Liver (tissue), 9 donors: ENCODE results near the gene PDLIM4. TPM values are rescaled to one million over a fixed set of nuclear protein-coding genes. Genes with fewer than 3 reads are reported as not detected.

Source experiments
- DNase-seq: peaks from one replicate; pipeline ENCODE4 v3.0.0-alpha.2; 2017; ENCODE audit warnings: low spot score
- H3K27ac ChIP-seq, 2 donors: one replicate each; pipeline ENCODE4 v1.7.0; 2013; ENCODE audit warnings: inconsistent platforms in 2 of 2, low read length in 2 of 2, control low read depth in 1 of 2, low read depth in 1 of 2, mild to moderate bottlenecking in 1 of 2
- H3K27me3 ChIP-seq, 4 donors: one replicate each; pipeline versions ENCODE4 v1.6.1 to v1.7.0; 2013; ENCODE audit warnings: low read length in 3 of 4, inconsistent platforms in 1 of 4, mild to moderate bottlenecking in 1 of 4, moderate library complexity in 1 of 4; ENCODE audit not compliant: control insufficient read depth in 4 of 4, insufficient read depth in 4 of 4
- H3K36me3 ChIP-seq, 4 donors: one replicate each; pipeline versions ENCODE4 v1.6.1 to v1.7.0; 2013; ENCODE audit warnings: low read length in 3 of 4, mild to moderate bottlenecking in 3 of 4, low read depth in 1 of 4, moderate library complexity in 1 of 4; ENCODE audit not compliant: control insufficient read depth in 4 of 4, insufficient read depth in 3 of 4
- H3K4me1 ChIP-seq, 4 donors: one replicate each; pipeline versions ENCODE4 v1.6.1 to v1.7.0; 2013; ENCODE audit warnings: low read length in 3 of 4, mild to moderate bottlenecking in 3 of 4, moderate library complexity in 1 of 4; ENCODE audit not compliant: control insufficient read depth in 4 of 4, insufficient read depth in 4 of 4
- H3K4me3 ChIP-seq, 3 donors: one replicate each; pipeline versions ENCODE4 v1.6.1 to v1.7.0; 2013; ENCODE audit warnings: low read length in 3 of 3, control low read depth in 1 of 3, low read depth in 1 of 3, mild to moderate bottlenecking in 1 of 3
- H3K9ac ChIP-seq, 2 donors: one replicate each; pipeline ENCODE4 v1.7.0; 2013; ENCODE audit warnings: low read length in 2 of 2, mild to moderate bottlenecking in 2 of 2, moderate library complexity in 2 of 2, control low read depth in 1 of 2, low read depth in 1 of 2
- H3K9me3 ChIP-seq, 4 donors: one replicate each; pipeline versions ENCODE4 v1.6.1 to v1.7.0; 2013; ENCODE audit warnings: low read length in 3 of 4; ENCODE audit not compliant: control insufficient read depth in 4 of 4
- ATF3 ChIP-seq: IDR thresholded peaks from 2 replicates; pipeline ENCODE4 v1.6.1; 2016; ENCODE audit warnings: antibody characterized with exemption
- CTCF ChIP-seq: fragments of 150-350 bp; IDR thresholded peaks from 2 replicates; pipeline ENCODE4 v1.5.1; 2017; ENCODE audit warnings: improper control_type of control experiment, low read depth, low read length; ENCODE audit not compliant: missing input control
- EGR1 ChIP-seq, 2 donors: IDR thresholded peaks; 2 replicates each; pipeline ENCODE4 v1.6.1; 2016 to 2018; ENCODE audit warnings: antibody characterized with exemption in 2 of 2, low read depth in 2 of 2
- FOXA1 ChIP-seq: IDR thresholded peaks from 2 replicates; pipeline ENCODE4 v1.6.1; 2016; ENCODE audit warnings: antibody characterized with exemption
- FOXA2 ChIP-seq: IDR thresholded peaks from 2 replicates; pipeline ENCODE4 v1.6.1; 2016; ENCODE audit warnings: antibody characterized with exemption
- GABPA ChIP-seq, 2 donors: IDR thresholded peaks in 1 of 2; conservative IDR thresholded peaks in 1 of 2; 2 replicates each; pipeline ENCODE4 v1.6.1; 2016; ENCODE audit warnings: antibody characterized with exemption in 2 of 2, mild to moderate bottlenecking in 1 of 2, moderate library complexity in 1 of 2
- HNF4A ChIP-seq, 2 donors: conservative IDR thresholded peaks; 2 replicates each; pipeline ENCODE4 v1.6.1; 2016; ENCODE audit warnings: antibody characterized with exemption in 2 of 2, mild to moderate bottlenecking in 2 of 2
- HNF4G ChIP-seq: IDR thresholded peaks from 2 replicates; pipeline ENCODE4 v1.6.1; 2016; ENCODE audit warnings: antibody characterized with exemption
- JUND ChIP-seq, 2 donors: IDR thresholded peaks; 2 replicates each; pipeline ENCODE4 v1.6.1; 2016; ENCODE audit warnings: antibody characterized with exemption in 2 of 2
- MAX ChIP-seq: IDR thresholded peaks from 2 replicates; pipeline ENCODE4 v1.6.1; 2016; ENCODE audit warnings: antibody characterized with exemption
- NR2F2 ChIP-seq: IDR thresholded peaks from 2 replicates; pipeline ENCODE4 v1.6.1; 2016; ENCODE audit warnings: antibody characterized with exemption
- RAD21 ChIP-seq, 2 donors: IDR thresholded peaks; 2 replicates each; pipeline ENCODE4 v1.6.1; 2016; ENCODE audit warnings: antibody characterized with exemption in 2 of 2, mild to moderate bottlenecking in 2 of 2
- REST ChIP-seq: IDR thresholded peaks from 2 replicates; pipeline ENCODE4 v1.6.1; 2016; ENCODE audit warnings: antibody characterized with exemption, mild to moderate bottlenecking
- RXRA ChIP-seq, 2 donors: IDR thresholded peaks; 2 replicates each; pipeline ENCODE4 v1.6.1; 2017 to 2018; ENCODE audit warnings: antibody characterized with exemption in 2 of 2, mild to moderate bottlenecking in 1 of 2
- SP1 ChIP-seq: IDR thresholded peaks from 2 replicates; pipeline ENCODE4 v1.6.1; 2018; ENCODE audit warnings: antibody characterized with exemption, mild to moderate bottlenecking
- TAF1 ChIP-seq: conservative IDR thresholded peaks from 2 replicates; pipeline ENCODE4 v1.6.1; 2016; ENCODE audit warnings: antibody characterized with exemption, mild to moderate bottlenecking
- YY1 ChIP-seq: IDR thresholded peaks from 2 replicates; pipeline ENCODE4 v1.6.1; 2016; ENCODE audit warnings: antibody characterized with exemption, mild to moderate bottlenecking
- ZBTB33 ChIP-seq: IDR thresholded peaks from 2 replicates; pipeline ENCODE4 v1.6.1; 2016; ENCODE audit warnings: antibody characterized with exemption
- WGBS: extraction: QIAGEN DNeasy Blood & Tissue Kit; methylation state at CpG from one replicate; pipeline ENCODE4 v1.1.7; 2013; 5-methylcytosine and 5-hydroxymethylcytosine counted together
- polyA plus RNA-seq, 2 donors: library from polyadenylated mRNA; stranded (reverse) in 1 of 2; unstranded in 1 of 2; fragments of 200-250 nt in 1 of 2; fragments of >200 nt in 1 of 2; fragmentation: Nextera tagmentation in 1 of 2; extraction: Ambion mirVana in 1 of 2; gene quantifications; one replicate each; pipeline versions ENCODE4 v1.2.1 to v1.2.3, GENCODE V29; 2013 to 2015
- total RNA-seq, 2 donors: library from RNA; depleted of rRNA; stranded (reverse); fragments of >200 nt; gene quantifications; one replicate each; pipeline ENCODE4 v1.2.3, GENCODE V29; 2014
- donor health status: healthy.
- donor health status: healthy.
- donor health status: healthy.
- donor health status: healthy.
- donor health status: healthy.

The PDLIM4 gene
- total and polyA plus RNA-seq, 4 donors = 0.25 to 0.93 (median 0.65) TPM

GRCh38 chr5:132230871-132231270 is 26.6 kb upstream of the PDLIM4 start (continued):
- no peak for TF ChIP-seq REST

GRCh38 chr5:132232465-132232864 is 25.0 kb upstream of the PDLIM4 start:
- Histone ChIP-seq H3K9me3 (no peaks in the 10 kb centered on the region), H3K27ac (no peak overlapping the region), H3K9ac (no peak overlapping the region), H3K4me3 (no peak overlapping the region), H3K36me3 (no peaks in the 10 kb centered on the region), H3K27me3 (no peaks in the 10 kb centered on the region), H3K4me1 (peaks cover under 1 to 8% (median 4%) of the 10 kb centered on the region in 4 donors)
- TF ChIP-seq HNF4G (no peak), FOXA1 (no peak), YY1 (no peak), SP1 (no peak), JUND (IDR thresholded peaks at IDR 0.05) (no peak), HNF4A (conservative IDR thresholded peaks at IDR 0.05) (no peak), RAD21 (IDR thresholded peaks at IDR 0.05) (no peak), GABPA (IDR thresholded peaks at IDR 0.05 in 1 of 2, conservative IDR thresholded peaks at IDR 0.05 in 1 of 2) (no peak), CTCF (no peak), RXRA (IDR thresholded peaks at IDR 0.05) (no peak), NR2F2 (no peak), EGR1 (IDR thresholded peaks at IDR 0.05; ENCODE audit: low read depth in 2 of 2) (no peak), ZBTB33 (no peak), FOXA2 (no peak), TAF1 (no peak), ATF3 (no peak), REST (no peak), MAX (no peak)
- DNase-seq = no peak
- 75% methylated on average over 3 of the region's 3 CpGs for WGBS
